HEK293 (cell line): ENCODE data around the gene TTL.
"Not testable (repeated sequence)": the region's sequence is repeated elsewhere in the genome, so short reads cannot be mapped to it uniquely, and the experiment has no call there.

ENCODE experiments used
- CTCF ChIA-PET: fragments of 350-600 bp; formaldehyde crosslinking; extraction: SDS; loops from one replicate; lab custom pipeline; 2021; ENCODE audit warnings: antibody characterized with exemption; lab: Yijun Ruan, JAX
- POLR2A ChIA-PET: fragments of 300-600 bp; formaldehyde crosslinking; extraction: SDS; loops from one replicate; lab custom pipeline; 2020; ENCODE audit warnings: antibody characterized with exemption, inconsistent platforms; lab: Yijun Ruan, JAX
- H3K27ac ChIP-seq: fragments of 200-500 bp; sonication (Bioruptor generic); 2 replicates; pipeline ENCODE4 v1.5.1; 2014; ENCODE audit warnings: low read depth, low read length, control low read depth, inconsistent platforms; ENCODE audit errors: extremely low read depth
- H3K36me3 ChIP-seq, 2 experiments: fragments of 200-500 bp in 1 of 2; sonication (Bioruptor generic) in 1 of 2; 1 replicate in 1 of 2; 2 replicates in 1 of 2; pipeline ENCODE4 v1.5.1; 2014 to 2017; ENCODE audit warnings: inconsistent platforms in 2 of 2, low read length in 2 of 2; ENCODE audit not compliant: control insufficient read depth in 2 of 2, insufficient read depth in 1 of 2
- H3K4me1 ChIP-seq: fragments of 200-500 bp; sonication (Bioruptor generic); 2 replicates; pipeline ENCODE4 v1.5.1; 2014; ENCODE audit warnings: mild to moderate bottlenecking, low read length, inconsistent platforms; ENCODE audit not compliant: control insufficient read depth, insufficient read depth
- H3K4me3 ChIP-seq: 2 replicates; pipeline ENCODE4 v1.5.1; 2011; ENCODE audit warnings: low read depth, mild to moderate bottlenecking, control low read depth, low read length, moderate library complexity
- H3K9me3 ChIP-seq: fragments of 200-500 bp; sonication (Bioruptor generic); 2 replicates; pipeline ENCODE4 v1.5.1; 2014; ENCODE audit warnings: low read depth, low read length, inconsistent platforms; ENCODE audit not compliant: control insufficient read depth, insufficient read depth
- BCL11A ChIP-seq: fragments of 450-650 bp; formaldehyde crosslinking; IDR thresholded peaks from 2 replicates; pipeline ENCODE4 v1.5.1; 2016; ENCODE audit warnings: low read depth, missing biosample characterization, missing genetic modification characterization
- GLIS2 ChIP-seq: fragments of 450-650 bp; formaldehyde crosslinking; IDR thresholded peaks from 2 replicates; pipeline ENCODE4 v1.5.1; 2016; ENCODE audit warnings: missing biosample characterization, missing genetic modification characterization
- REPIN1 ChIP-seq: fragments of 450-650 bp; formaldehyde crosslinking; IDR thresholded peaks from 2 replicates; pipeline ENCODE4 v1.5.1; 2017; ENCODE audit warnings: missing biosample characterization, missing genetic modification characterization, low read depth
- YY2 ChIP-seq: fragments of 450-650 bp; formaldehyde crosslinking; IDR thresholded peaks from 2 replicates; pipeline ENCODE4 v1.5.1; 2016; ENCODE audit warnings: missing biosample characterization, missing genetic modification characterization
- ZNF184 ChIP-seq: fragments of 450-650 bp; IDR thresholded peaks from 2 replicates; pipeline ENCODE4 v1.5.1; 2018; ENCODE audit warnings: missing biosample characterization, mild to moderate bottlenecking, missing genetic modification characterization
- ZNF248 ChIP-seq: fragments of 450-650 bp; formaldehyde crosslinking; IDR thresholded peaks from 2 replicates; pipeline ENCODE4 v1.5.1; 2017; ENCODE audit warnings: missing biosample characterization, missing genetic modification characterization
- ZNF266 ChIP-seq: fragments of 450-650 bp; formaldehyde crosslinking; IDR thresholded peaks from 2 replicates; pipeline ENCODE4 v1.5.1; 2016; ENCODE audit warnings: missing biosample characterization, missing genetic modification characterization, low read depth
- ZNF530 ChIP-seq: fragments of 450-650 bp; formaldehyde crosslinking; IDR thresholded peaks from 2 replicates; pipeline ENCODE4 v1.5.1; 2016; ENCODE audit warnings: low read depth, missing biosample characterization, missing genetic modification characterization
- ZNF785 ChIP-seq: fragments of 450-650 bp; formaldehyde crosslinking; IDR thresholded peaks from 2 replicates; pipeline ENCODE4 v1.5.1; 2016; ENCODE audit warnings: missing biosample characterization, missing genetic modification characterization
- TF ChIP-seq, protein P1 (sequence below): fragments of 450-650 bp; formaldehyde crosslinking; IDR thresholded peaks from 2 replicates; pipeline ENCODE4 v1.5.1; 2016; ENCODE audit warnings: missing biosample characterization, missing genetic modification characterization, borderline replicate concordance
- TF ChIP-seq, protein P2 (sequence below): fragments of 450-650 bp; formaldehyde crosslinking; IDR thresholded peaks from 2 replicates; pipeline ENCODE4 v1.5.1; 2016; ENCODE audit warnings: missing biosample characterization, missing genetic modification characterization

Gene TTL

DNA sequence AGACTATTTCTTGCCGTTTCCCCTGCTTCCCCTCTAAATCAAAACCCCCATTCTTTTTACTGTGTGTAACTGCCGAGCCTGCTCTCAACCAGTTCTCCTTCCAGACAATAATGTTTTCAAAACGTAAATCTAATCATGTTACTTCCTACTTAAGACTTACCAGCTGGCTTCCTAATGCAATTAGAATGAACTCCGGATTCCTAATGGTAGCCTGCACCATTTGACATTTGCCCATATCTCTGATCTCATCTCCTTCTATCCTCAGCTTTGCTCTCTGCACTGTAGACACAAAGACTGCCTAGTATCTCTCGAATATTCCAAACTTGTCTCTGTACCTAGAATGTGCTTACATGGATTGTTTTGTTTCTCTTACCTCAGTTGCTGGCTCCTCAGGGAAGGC lies 12.9 kb downstream of the TTL start:
- peaks cover 13 to 27% of the 10 kb centered on the region in 2 experiments for H3K36me3 ChIP-seq
- H3K4me1 ChIP-seq: peaks cover 7% of the 10 kb centered on the region
- POLR2A ChIA-PET: interaction anchor here (1.3 kb wide), 1 partner anchor 12 kb away, joined by 3 read pairs; no protein-coding TSS in a partner anchor
- CTCF ChIA-PET: no interaction called here
- H3K27ac ChIP-seq: no peak overlapping the region
- no peaks in the 10 kb centered on the region for H3K9me3 ChIP-seq
- TF ChIP-seq BCL11A (tag by site-specific recombination) (no peak), YY2 (no peak), ZNF248 (tag by site-specific recombination) (no peak), ZNF785 (tag by site-specific recombination) (no peak), ZNF184 (tag by site-specific recombination) (no peak), GLIS2 (tag by site-specific recombination) (no peak), ZNF530 (no peak), REPIN1 (tag by site-specific recombination) (no peak), ZNF266 (tag by site-specific recombination) (no peak)
- TF ChIP-seq, protein P1, sequence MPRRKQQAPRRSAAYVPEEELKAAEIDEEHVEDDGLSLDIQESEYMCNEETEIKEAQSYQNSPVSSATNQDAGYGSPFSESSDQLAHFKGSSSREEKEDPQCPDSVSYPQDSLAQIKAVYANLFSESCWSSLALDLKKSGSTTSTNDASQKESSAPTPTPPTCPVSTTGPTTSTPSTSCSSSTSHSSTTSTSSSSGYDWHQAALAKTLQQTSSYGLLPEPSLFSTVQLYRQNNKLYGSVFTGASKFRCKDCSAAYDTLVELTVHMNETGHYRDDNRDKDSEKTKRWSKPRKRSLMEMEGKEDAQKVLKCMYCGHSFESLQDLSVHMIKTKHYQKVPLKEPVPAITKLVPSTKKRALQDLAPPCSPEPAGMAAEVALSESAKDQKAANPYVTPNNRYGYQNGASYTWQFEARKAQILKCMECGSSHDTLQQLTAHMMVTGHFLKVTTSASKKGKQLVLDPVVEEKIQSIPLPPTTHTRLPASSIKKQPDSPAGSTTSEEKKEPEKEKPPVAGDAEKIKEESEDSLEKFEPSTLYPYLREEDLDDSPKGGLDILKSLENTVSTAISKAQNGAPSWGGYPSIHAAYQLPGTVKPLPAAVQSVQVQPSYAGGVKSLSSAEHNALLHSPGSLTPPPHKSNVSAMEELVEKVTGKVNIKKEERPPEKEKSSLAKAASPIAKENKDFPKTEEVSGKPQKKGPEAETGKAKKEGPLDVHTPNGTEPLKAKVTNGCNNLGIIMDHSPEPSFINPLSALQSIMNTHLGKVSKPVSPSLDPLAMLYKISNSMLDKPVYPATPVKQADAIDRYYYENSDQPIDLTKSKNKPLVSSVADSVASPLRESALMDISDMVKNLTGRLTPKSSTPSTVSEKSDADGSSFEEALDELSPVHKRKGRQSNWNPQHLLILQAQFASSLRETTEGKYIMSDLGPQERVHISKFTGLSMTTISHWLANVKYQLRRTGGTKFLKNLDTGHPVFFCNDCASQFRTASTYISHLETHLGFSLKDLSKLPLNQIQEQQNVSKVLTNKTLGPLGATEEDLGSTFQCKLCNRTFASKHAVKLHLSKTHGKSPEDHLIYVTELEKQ (tag by site-specific recombination): no peak
- TF ChIP-seq, protein P2, sequence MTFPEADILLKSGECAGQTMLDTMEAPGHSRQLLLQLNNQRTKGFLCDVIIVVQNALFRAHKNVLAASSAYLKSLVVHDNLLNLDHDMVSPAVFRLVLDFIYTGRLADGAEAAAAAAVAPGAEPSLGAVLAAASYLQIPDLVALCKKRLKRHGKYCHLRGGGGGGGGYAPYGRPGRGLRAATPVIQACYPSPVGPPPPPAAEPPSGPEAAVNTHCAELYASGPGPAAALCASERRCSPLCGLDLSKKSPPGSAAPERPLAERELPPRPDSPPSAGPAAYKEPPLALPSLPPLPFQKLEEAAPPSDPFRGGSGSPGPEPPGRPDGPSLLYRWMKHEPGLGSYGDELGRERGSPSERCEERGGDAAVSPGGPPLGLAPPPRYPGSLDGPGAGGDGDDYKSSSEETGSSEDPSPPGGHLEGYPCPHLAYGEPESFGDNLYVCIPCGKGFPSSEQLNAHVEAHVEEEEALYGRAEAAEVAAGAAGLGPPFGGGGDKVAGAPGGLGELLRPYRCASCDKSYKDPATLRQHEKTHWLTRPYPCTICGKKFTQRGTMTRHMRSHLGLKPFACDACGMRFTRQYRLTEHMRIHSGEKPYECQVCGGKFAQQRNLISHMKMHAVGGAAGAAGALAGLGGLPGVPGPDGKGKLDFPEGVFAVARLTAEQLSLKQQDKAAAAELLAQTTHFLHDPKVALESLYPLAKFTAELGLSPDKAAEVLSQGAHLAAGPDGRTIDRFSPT (tag by site-specific recombination): no peak
- H3K4me3 ChIP-seq: no peak overlapping the region

DNA sequence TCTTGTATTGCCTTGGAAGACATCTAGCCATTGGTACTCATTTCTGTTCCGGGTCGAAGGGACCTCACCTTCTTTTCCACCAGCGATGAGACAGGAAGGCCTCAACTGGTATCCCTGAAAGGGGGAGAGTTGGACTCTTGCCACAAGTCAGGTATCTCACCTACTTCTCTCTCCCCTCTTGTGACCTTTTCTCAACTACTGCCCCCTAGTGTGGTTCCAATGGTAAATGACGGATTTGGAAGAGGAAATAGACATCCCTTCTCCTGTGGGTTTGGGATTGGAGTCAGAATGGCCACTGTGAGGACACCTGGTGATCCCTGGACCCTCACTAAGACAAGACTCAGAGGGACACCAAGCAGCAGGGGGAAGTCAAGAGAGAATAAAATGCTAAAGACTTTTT lies 13.9 kb downstream of the TTL start:
- H3K36me3 ChIP-seq: peaks cover 13 to 23% of the 10 kb centered on the region in 2 experiments
- H3K27ac ChIP-seq, H3K4me3 ChIP-seq, H3K4me1 ChIP-seq, CTCF ChIA-PET, H3K9me3 ChIP-seq, POLR2A ChIA-PET: not testable (repeated sequence)

DNA sequence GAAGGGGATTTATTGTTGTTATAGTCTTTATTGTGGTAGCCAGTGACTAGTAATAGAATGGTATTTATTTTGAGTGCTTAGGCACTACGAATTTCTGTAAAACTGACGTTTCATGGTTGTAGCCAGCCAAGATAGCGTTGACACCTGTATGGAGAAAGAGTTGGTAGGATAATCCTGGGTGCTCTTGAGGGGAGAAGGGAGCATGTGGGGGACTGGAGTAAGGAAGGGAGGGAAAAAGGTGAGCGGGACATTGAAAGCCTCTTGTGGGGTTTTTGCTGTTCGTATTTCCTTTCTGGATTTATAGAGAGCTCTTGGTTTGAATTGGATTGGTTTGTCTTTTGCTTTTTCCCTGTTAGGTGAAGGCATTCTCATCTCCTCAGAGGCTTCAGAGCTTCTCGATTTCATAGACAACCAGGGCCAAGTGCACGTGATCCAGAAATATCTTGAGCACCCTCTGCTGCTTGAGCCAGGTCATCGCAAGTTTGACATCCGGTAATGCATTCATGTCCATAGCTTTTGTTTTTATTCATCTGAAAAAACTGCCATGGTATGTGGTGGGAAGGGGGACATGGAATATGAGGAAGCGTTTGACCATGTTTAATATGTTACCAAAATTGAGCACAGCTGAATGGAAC lies 19.0 kb downstream of the TTL start:
- H3K36me3 ChIP-seq: peaks cover 5 to 18% of the 10 kb centered on the region in 2 experiments; a peak in 2 of 3 replicates
- H3K27ac ChIP-seq, H3K4me1 ChIP-seq, H3K4me3 ChIP-seq, H3K9me3 ChIP-seq, POLR2A ChIA-PET: not testable (repeated sequence)
- CTCF ChIA-PET: interaction anchor here (0.6 to 0.7 kb wide), 2 partner anchors 9 to 609 kb away, joined by 3 read pairs; no protein-coding TSS in a partner anchor
